Measurements from ENCODE around the gene BTBD19.

GRCh38 chr1:44846985-44847384, 38.7 kb downstream of the BTBD19 start:
- TF ChIP-seq NR2C2 (CRISPR knock-in tag; IDR thresholded peaks at IDR 0.05), result no peak
- TF ChIP-seq NR2C2 (tag; IDR thresholded peaks at IDR 0.05), result no peak
- TF ChIP-seq FOXP4 (CRISPR knock-in tag; IDR thresholded peaks at IDR 0.05; ENCODE audit: borderline replicate concordance), result no peak
- no peak for TF ChIP-seq POLR2G (IDR thresholded peaks at IDR 0.05; ENCODE audit: low read depth, low read length)
- no peak for TF ChIP-seq FOXK2 (conservative IDR thresholded peaks at IDR 0.05 in 1 of 2, IDR thresholded peaks at IDR 0.05 in 1 of 2; ENCODE audit: low read depth in 2 of 2)
- no peak for TF ChIP-seq FOXM1 (IDR thresholded peaks at IDR 0.05; ENCODE audit: low read depth)
- no peak for TF ChIP-seq FOXM1 (CRISPR knock-in tag; IDR thresholded peaks at IDR 0.05; ENCODE audit: low read depth)
- no peak for TF ChIP-seq U2AF2 (optimal IDR thresholded peaks at IDR 0.05; ENCODE audit: low read depth, low read length)
- TF ChIP-seq SP2 (IDR thresholded peaks at IDR 0.05; ENCODE audit: extremely low read depth, low read depth, low read length, poor library complexity, severe bottlenecking), result no peak
- TF ChIP-seq, protein P1, sequence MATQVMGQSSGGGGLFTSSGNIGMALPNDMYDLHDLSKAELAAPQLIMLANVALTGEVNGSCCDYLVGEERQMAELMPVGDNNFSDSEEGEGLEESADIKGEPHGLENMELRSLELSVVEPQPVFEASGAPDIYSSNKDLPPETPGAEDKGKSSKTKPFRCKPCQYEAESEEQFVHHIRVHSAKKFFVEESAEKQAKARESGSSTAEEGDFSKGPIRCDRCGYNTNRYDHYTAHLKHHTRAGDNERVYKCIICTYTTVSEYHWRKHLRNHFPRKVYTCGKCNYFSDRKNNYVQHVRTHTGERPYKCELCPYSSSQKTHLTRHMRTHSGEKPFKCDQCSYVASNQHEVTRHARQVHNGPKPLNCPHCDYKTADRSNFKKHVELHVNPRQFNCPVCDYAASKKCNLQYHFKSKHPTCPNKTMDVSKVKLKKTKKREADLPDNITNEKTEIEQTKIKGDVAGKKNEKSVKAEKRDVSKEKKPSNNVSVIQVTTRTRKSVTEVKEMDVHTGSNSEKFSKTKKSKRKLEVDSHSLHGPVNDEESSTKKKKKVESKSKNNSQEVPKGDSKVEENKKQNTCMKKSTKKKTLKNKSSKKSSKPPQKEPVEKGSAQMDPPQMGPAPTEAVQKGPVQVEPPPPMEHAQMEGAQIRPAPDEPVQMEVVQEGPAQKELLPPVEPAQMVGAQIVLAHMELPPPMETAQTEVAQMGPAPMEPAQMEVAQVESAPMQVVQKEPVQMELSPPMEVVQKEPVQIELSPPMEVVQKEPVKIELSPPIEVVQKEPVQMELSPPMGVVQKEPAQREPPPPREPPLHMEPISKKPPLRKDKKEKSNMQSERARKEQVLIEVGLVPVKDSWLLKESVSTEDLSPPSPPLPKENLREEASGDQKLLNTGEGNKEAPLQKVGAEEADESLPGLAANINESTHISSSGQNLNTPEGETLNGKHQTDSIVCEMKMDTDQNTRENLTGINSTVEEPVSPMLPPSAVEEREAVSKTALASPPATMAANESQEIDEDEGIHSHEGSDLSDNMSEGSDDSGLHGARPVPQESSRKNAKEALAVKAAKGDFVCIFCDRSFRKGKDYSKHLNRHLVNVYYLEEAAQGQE (IDR thresholded peaks at IDR 0.05; ENCODE audit: borderline replicate concordance), result no peak
- TF ChIP-seq, protein P1 (CRISPR knock-in tag; IDR thresholded peaks at IDR 0.05; ENCODE audit: low read depth), result no peak

All from K562 (cell line).